Measurements from ENCODE around the gene DNAJC5.

The DNAJC5 gene

GRCh38 chr20:63957690-63958441, 62.9 kb downstream of the DNAJC5 start (continued):
- no peak for TF ChIP-seq OSR1 (CRISPR knock-in tag; IDR thresholded peaks at IDR 0.05)
- TF ChIP-seq ZNF70 (CRISPR knock-in tag; IDR thresholded peaks at IDR 0.05), result no peak
- no peak for TF ChIP-seq TSHZ2 (CRISPR knock-in tag; IDR thresholded peaks at IDR 0.05)
- no peak for TF ChIP-seq GLIS3 (CRISPR knock-in tag; IDR thresholded peaks at IDR 0.05)
- no peak for TF ChIP-seq ZNF565 (CRISPR knock-in tag; conservative IDR thresholded peaks at IDR 0.05; ENCODE audit: low read depth)
- TF ChIP-seq ARNTL (CRISPR knock-in tag; IDR thresholded peaks at IDR 0.05; ENCODE audit: borderline replicate concordance, low read depth), result no peak
- no peak for TF ChIP-seq ZNF8 (CRISPR knock-in tag; IDR thresholded peaks at IDR 0.05)

- no peak for TF ChIP-seq SNAI2 (CRISPR knock-in tag; IDR thresholded peaks at IDR 0.05)
- TF ChIP-seq TSHZ2 (CRISPR knock-in tag; IDR thresholded peaks at IDR 0.05), result no peak
- TF ChIP-seq BACH2 (CRISPR knock-in tag; IDR thresholded peaks at IDR 0.05; ENCODE audit: borderline replicate concordance), result no peak
- no peak for TF ChIP-seq ZC3H10 (CRISPR knock-in tag; IDR thresholded peaks at IDR 0.05)
- TF ChIP-seq ZNF565 (CRISPR knock-in tag; conservative IDR thresholded peaks at IDR 0.05; ENCODE audit: low read depth), result no peak
- no peak for TF ChIP-seq TOX (CRISPR knock-in tag; IDR thresholded peaks at IDR 0.05; ENCODE audit: borderline replicate concordance)
- no peak for TF ChIP-seq CSRNP3 (CRISPR knock-in tag; IDR thresholded peaks at IDR 0.05)
- no peak for ATAC-seq
Measured at GRCh38 chr20:63958471-63958870, 63.5 kb downstream of the DNAJC5 start.

GRCh38 chr20:63958964-63959698, 64.2 kb downstream of the DNAJC5 start:
- no peak for ATAC-seq
- no peak for TF ChIP-seq ZFP30 (CRISPR knock-in tag; IDR thresholded peaks at IDR 0.05)
- TF ChIP-seq OSR1 (CRISPR knock-in tag; IDR thresholded peaks at IDR 0.05), result no peak
- TF ChIP-seq POU6F1 (CRISPR knock-in tag; IDR thresholded peaks at IDR 0.05; ENCODE audit: borderline replicate concordance, low read depth), result no peak
- TF ChIP-seq ZFP3 (CRISPR knock-in tag; IDR thresholded peaks at IDR 0.05), result no peak
- TF ChIP-seq ZC3H10 (CRISPR knock-in tag; IDR thresholded peaks at IDR 0.05), result no peak
- TF ChIP-seq ZNF565 (CRISPR knock-in tag; conservative IDR thresholded peaks at IDR 0.05; ENCODE audit: low read depth), result no peak
- no peak for TF ChIP-seq TCF4 (CRISPR knock-in tag; IDR thresholded peaks at IDR 0.05; ENCODE audit: borderline replicate concordance)
- no peak for TF ChIP-seq RARB (CRISPR knock-in tag; IDR thresholded peaks at IDR 0.05)
- no peak for TF ChIP-seq ZNF70 (CRISPR knock-in tag; IDR thresholded peaks at IDR 0.05)

GRCh38 chr20:63959699-63960075, 64.8 kb downstream of the DNAJC5 start:
- ATAC-seq, result no peak
- TF ChIP-seq OSR1 (CRISPR knock-in tag; IDR thresholded peaks at IDR 0.05) (no peak), CREB5 (CRISPR knock-in tag; IDR thresholded peaks at IDR 0.05; ENCODE audit: low read depth) (no peak), ZNF70 (CRISPR knock-in tag; IDR thresholded peaks at IDR 0.05) (no peak), ZNF8 (CRISPR knock-in tag; IDR thresholded peaks at IDR 0.05) (no peak), ZC3H10 (CRISPR knock-in tag; IDR thresholded peaks at IDR 0.05) (no peak), TSHZ2 (CRISPR knock-in tag; IDR thresholded peaks at IDR 0.05) (no peak), ZNF565 (CRISPR knock-in tag; conservative IDR thresholded peaks at IDR 0.05; ENCODE audit: low read depth) (no peak), PPARA (CRISPR knock-in tag; IDR thresholded peaks at IDR 0.05; ENCODE audit: borderline replicate concordance) (no peak)

Data from SK-N-SH treated with all-trans-retinoic acid at 6 μM for 48 hours (cell line).